Smooth muscle cell (in vitro differentiated cells): ENCODE measurements around the gene CCDC148. TPM values are rescaled to one million over a fixed set of nuclear protein-coding genes. Genes with fewer than 3 reads are reported as not detected.

Experiments used
- DNase-seq: peaks from one replicate; lab custom pipeline; 2025; ENCODE audit not compliant: unreplicated experiment; lab: John Stamatoyannopoulos, UW
- H2AFZ ChIP-seq: fragments of 200-600 bp; sonication (generic); 2 replicates; pipeline ENCODE4 v1.6.0; 2016; ENCODE audit warnings: antibody characterized with exemption, low read depth, mild to moderate bottlenecking
- H3F3A ChIP-seq: fragments of 200-600 bp; sonication (generic); 2 replicates; pipeline ENCODE4 v1.6.0; 2017; ENCODE audit warnings: antibody characterized with exemption, low read depth
- H3K27ac ChIP-seq: fragments of 200-600 bp; sonication (generic); 2 replicates; pipeline ENCODE4 v1.5.1; 2016; ENCODE audit warnings: low read depth, mild to moderate bottlenecking
- H3K27me3 ChIP-seq: fragments of 200-600 bp; sonication (generic); 2 replicates; pipeline ENCODE4 v1.6.1; 2016; ENCODE audit warnings: low read depth, mild to moderate bottlenecking
- H3K36me3 ChIP-seq: fragments of 200-600 bp; sonication (generic); 2 replicates; pipeline ENCODE4 v1.5.1; 2016; ENCODE audit warnings: low read depth
- H3K4me1 ChIP-seq: fragments of 200-600 bp; sonication (generic); 2 replicates; pipeline ENCODE4 v1.5.1; 2016; ENCODE audit warnings: low read depth
- H3K4me2 ChIP-seq: fragments of 200-600 bp; sonication (generic); 2 replicates; pipeline ENCODE4 v1.6.0; 2016; ENCODE audit warnings: mild to moderate bottlenecking
- H3K4me3 ChIP-seq: fragments of 200-600 bp; sonication (generic); 2 replicates; pipeline ENCODE4 v1.5.1; 2016; ENCODE audit warnings: mild to moderate bottlenecking
- H3K79me2 ChIP-seq: fragments of 200-600 bp; sonication (generic); 2 replicates; pipeline ENCODE4 v1.6.0; 2016; ENCODE audit warnings: low read depth, mild to moderate bottlenecking
- H3K9ac ChIP-seq: fragments of 200-600 bp; sonication (generic); 2 replicates; pipeline ENCODE4 v1.6.0; 2016; ENCODE audit warnings: low read depth
- H3K9me3 ChIP-seq: fragments of 200-600 bp; sonication (generic); replicated peaks from 2 replicates; pipeline ENCODE4 v1.5.1; 2016; ENCODE audit warnings: low read depth
- H4K20me1 ChIP-seq: fragments of 200-600 bp; sonication (generic); 2 replicates; pipeline ENCODE4 v1.6.0; 2016; ENCODE audit warnings: low read depth
- CTCF ChIP-seq: fragments of 200-600 bp; sonication (generic); IDR thresholded peaks from 2 replicates; pipeline ENCODE4 v1.5.1; 2017; ENCODE audit warnings: borderline replicate concordance, mild to moderate bottlenecking, antibody characterized with exemption; ENCODE audit not compliant: insufficient read depth, poor library complexity, severe bottlenecking
- WGBS: methylation state at CpG from one replicate; pipeline ENCODE4 v1.1.7; 2016; ENCODE audit warnings: low lambda C conversion rate; 5-methylcytosine and 5-hydroxymethylcytosine counted together
- polyA plus RNA-seq: library from polyadenylated mRNA; unstranded; fragments of >200 nt; fragmentation: Nextera tagmentation; extraction: Ambion mirVana; gene quantifications from 2 replicates; pipeline ENCODE4 v1.2.1, GENCODE V29; 2016
- total RNA-seq: library from RNA; depleted of rRNA; stranded (reverse); fragments of >200 nt; gene quantifications from 2 replicates; pipeline ENCODE4 v1.2.3, GENCODE V29; 2014

CCDC148 gene
- total and polyA plus RNA-seq, 2 experiments from 2014 or later: 0.09 TPM; not detected in 1

GRCh38 chr2:158276619-158277471 lies 179.7 kb downstream of the CCDC148 start:
- no peak for DNase-seq
- no peak overlapping the region for H3K27ac ChIP-seq
- H3K4me3 ChIP-seq: no peak overlapping the region
- H2AFZ ChIP-seq: no peak overlapping the region
- no peaks in the 10 kb centered on the region for H3K36me3 ChIP-seq
- no peaks in the 10 kb centered on the region for H3K79me2 ChIP-seq
- WGBS: 78% methylated on average over 2 of the region's 2 CpGs
- no peaks in the 10 kb centered on the region for H3K9me3 ChIP-seq
- H3K4me2 ChIP-seq: no peak overlapping the region
- no peak overlapping the region for H3K9ac ChIP-seq
- no peak for TF ChIP-seq CTCF
- no peaks in the 10 kb centered on the region for H3K4me1 ChIP-seq
- H3F3A ChIP-seq: no peaks in the 10 kb centered on the region
- no peaks in the 10 kb centered on the region for H4K20me1 ChIP-seq
- no peaks in the 10 kb centered on the region for H3K27me3 ChIP-seq

- no peaks in the 10 kb centered on the region for H3K36me3 ChIP-seq
- WGBS: 86% methylated on average over 3 of the region's 3 CpGs
These were observed 182.8 kb downstream of the CCDC148 start for GRCh38 chr2:158273791-158274190.

GRCh38 chr2:158270536-158270935 lies 186.0 kb downstream of the CCDC148 start:
- DNase-seq: no peak
- no peaks in the 10 kb centered on the region for H3K4me1 ChIP-seq
- H3K4me2 ChIP-seq: no peak overlapping the region
- no peak overlapping the region for H2AFZ ChIP-seq
- no peaks in the 10 kb centered on the region for H3K79me2 ChIP-seq
- no peaks in the 10 kb centered on the region for H3K36me3 ChIP-seq
- no peaks in the 10 kb centered on the region for H3K27me3 ChIP-seq
- no peaks in the 10 kb centered on the region for H3F3A ChIP-seq
- no peak overlapping the region for H3K4me3 ChIP-seq
- no peaks in the 10 kb centered on the region for H4K20me1 ChIP-seq
- WGBS: 88% methylated on average over 3 of the region's 3 CpGs
- no peaks in the 10 kb centered on the region for H3K9me3 ChIP-seq
- H3K9ac ChIP-seq: no peak overlapping the region
- TF ChIP-seq CTCF: no peak
- no peak overlapping the region for H3K27ac ChIP-seq

More at GRCh38 chr2:158273791-158274190, 182.8 kb downstream of the CCDC148 start:
- Histone ChIP-seq H2AFZ (no peak overlapping the region), H3K27ac (no peak overlapping the region), H3K27me3 (no peaks in the 10 kb centered on the region), H4K20me1 (no peaks in the 10 kb centered on the region), H3K4me3 (no peak overlapping the region), H3K9ac (no peak overlapping the region), H3K4me1 (no peaks in the 10 kb centered on the region), H3K79me2 (no peaks in the 10 kb centered on the region), H3F3A (no peaks in the 10 kb centered on the region), H3K9me3 (no peaks in the 10 kb centered on the region), H3K4me2 (no peak overlapping the region)
- no peak for DNase-seq
- TF ChIP-seq CTCF: no peak

GRCh38 chr2:158269143-158269542 lies 187.4 kb downstream of the CCDC148 start:
- no peak overlapping the region for H2AFZ ChIP-seq
- H3K4me1 ChIP-seq: no peaks in the 10 kb centered on the region
- peaks cover 3% of the 10 kb centered on the region for H3K27me3 ChIP-seq
- no peak overlapping the region for H3K9ac ChIP-seq
- no peak for TF ChIP-seq CTCF
- 89% methylated on average over 2 of the region's 2 CpGs for WGBS
- no peaks in the 10 kb centered on the region for H3K79me2 ChIP-seq
- H3K27ac ChIP-seq: no peak overlapping the region
- no peaks in the 10 kb centered on the region for H3F3A ChIP-seq
- no peaks in the 10 kb centered on the region for H3K9me3 ChIP-seq
- H3K4me2 ChIP-seq: no peak overlapping the region
- no peaks in the 10 kb centered on the region for H4K20me1 ChIP-seq
- no peak for DNase-seq
- no peak overlapping the region for H3K4me3 ChIP-seq
- H3K36me3 ChIP-seq: no peaks in the 10 kb centered on the region
